ENCODE data around the gene CEACAM19. TPM values are rescaled to one million over a fixed set of nuclear protein-coding genes. Genes with fewer than 3 reads are reported as not detected.

The CEACAM19 gene
- total and polyA plus RNA-seq, 2 of the 13 experiments (the other 11 are each of a cell fraction or from before 2014, with no cell fraction given), result 1.3 to 4.0 TPM

DNA sequence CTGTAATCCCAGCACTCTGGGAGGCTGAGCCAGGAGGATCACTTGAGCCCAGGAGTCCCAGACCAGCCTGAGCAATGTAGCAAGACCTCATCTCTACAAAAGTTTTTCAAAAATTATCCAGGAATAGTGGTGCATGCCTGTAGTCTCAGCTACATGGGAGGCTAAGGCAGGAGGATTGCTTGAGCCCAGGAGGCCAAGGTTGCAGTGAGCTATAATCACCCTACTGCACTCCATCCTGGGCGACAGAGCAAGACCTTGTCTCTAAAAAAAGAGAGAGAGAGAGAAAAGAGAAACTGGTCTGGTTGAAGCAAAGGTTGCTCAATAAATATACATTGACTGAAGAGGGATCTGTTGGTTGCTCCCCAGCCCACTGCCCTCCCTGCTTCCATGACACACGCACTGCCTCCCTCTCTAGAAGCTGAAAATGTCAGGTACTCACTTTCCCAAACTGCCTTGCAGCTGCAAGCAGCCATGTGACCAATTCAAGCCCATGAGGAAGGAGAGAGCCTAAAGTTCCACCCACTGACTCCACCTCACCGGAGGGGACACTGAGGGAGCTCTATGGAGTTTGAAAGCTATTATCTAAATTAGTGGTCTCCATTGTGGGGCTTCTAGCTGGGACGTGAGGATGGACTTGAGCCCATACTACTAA lies 41.7 kb downstream of the CEACAM19 start:
- Histone ChIP-seq H3K36me3 (replicated peaks in 1 of 2; ENCODE audit: control insufficient read depth in 1 of 2, insufficient read depth in 2 of 2, low read length in 2 of 2) (peaks cover 7 to 13% of the 10 kb centered on the region in 2 experiments), H3K9me3 (ENCODE audit: low read length) (peaks cover 13% of the 10 kb centered on the region), H2AFZ (ENCODE audit: low read length) (no peak overlapping the region), H3K4me3 (replicated peaks in 1 of 3; ENCODE audit: insufficient read depth in 1 of 3, low read depth in 2 of 3, low read length in 3 of 3) (no peak overlapping the region), H3K9ac (ENCODE audit: insufficient read depth, low read depth, low read length) (no peak overlapping the region), H3K79me2 (ENCODE audit: insufficient read depth, low read length) (peaks cover 17% of the 10 kb centered on the region), H3K4me2 (ENCODE audit: low read depth, low read length) (no peak overlapping the region), H3K27ac (ENCODE audit: extremely low read length, insufficient read depth, low read length) (no peak overlapping the region), H3K27me3 (ENCODE audit: control insufficient read depth in 1 of 2, insufficient read depth in 2 of 2, low read length in 2 of 2) (no peaks in the 10 kb centered on the region), H4K20me1 (ENCODE audit: insufficient read depth, low read length) (no peaks in the 10 kb centered on the region; the same call in 1 of the 2 replicates), H3K4me1 (ENCODE audit: insufficient read depth, low read length) (peaks cover 37% of the 10 kb centered on the region)
- in situ Hi-C loops (cut with HindIII; ENCODE audit: extremely low pct_ligation_motif_present, low pct_unique_long_range_greater_than_20kb), result no loop called here
- no TSS peak for BruUV-seq (replicated peaks)
- FAIRE-seq, result peak; percentile 87
- DNase-seq (ENCODE audit: low spot score), result peak; percentile 65
- CTCF ChIA-PET (ENCODE audit: low intra/inter-chr PET ratio, low total read pairs), result no interaction called here
- POLR2A ChIA-PET, result interaction anchor here (0.6 to 2.3 kb wide), 6 partner anchors 9 to 20 kb away, joined by 3 to 16 read pairs (median 4); no protein-coding TSS in a partner anchor
- ATAC-seq, result peak; percentile 80
- intact Hi-C loops (cut with micrococcal nuclease; ENCODE audit: unreplicated experiment), result loop anchor here (1.0 kb wide), 1 partner anchor 18 kb away; no protein-coding TSS in a partner anchor
- 80% methylated on average over 3 of the region's 4 CpGs for WGBS (ENCODE audit: low lambda C conversion rate)
- TF ChIP-seq BHLHE40 (IDR thresholded peaks at IDR 0.05; ENCODE audit: low read length) (no peak), MXD4 (CRISPR knock-in tag; IDR thresholded peaks at IDR 0.05) (no peak), USF2 (IDR thresholded peaks at IDR 0.05; ENCODE audit: low read depth, low read length) (peak; percentile 69), USF2 (CRISPR knock-in tag; IDR thresholded peaks at IDR 0.05; ENCODE audit: borderline replicate concordance) (peak; percentile 88; the same call in 1 of the 2 replicates), REPIN1 (CRISPR knock-in tag; IDR thresholded peaks at IDR 0.05; ENCODE audit: borderline replicate concordance, low read depth) (no peak), THAP11 (CRISPR knock-in tag; IDR thresholded peaks at IDR 0.05) (peak; percentile 93), AHR (CRISPR knock-in tag; IDR thresholded peaks at IDR 0.05) (no peak), ZNF207 (IDR thresholded peaks at IDR 0.05; ENCODE audit: borderline replicate concordance) (no peak), ZNF143 (CRISPR knock-in tag; IDR thresholded peaks at IDR 0.05) (peak; percentile 86), NFYC (CRISPR knock-in tag; IDR thresholded peaks at IDR 0.05) (peak; percentile 64), ZNF770 (CRISPR knock-in tag; IDR thresholded peaks at IDR 0.05) (peak; percentile 98), ZBTB26 (CRISPR knock-in tag; IDR thresholded peaks at IDR 0.05; ENCODE audit: borderline replicate concordance) (no peak), CEBPG (CRISPR knock-in tag; IDR thresholded peaks at IDR 0.05) (peak; percentile 22; the same call in 1 of the 2 replicates), SOX5 (CRISPR knock-in tag; IDR thresholded peaks at IDR 0.05; ENCODE audit: borderline replicate concordance) (no peak), MXD1 (CRISPR knock-in tag; IDR thresholded peaks at IDR 0.05) (no peak), PHF8 (CRISPR knock-in tag; IDR thresholded peaks at IDR 0.05) (no peak), ZMYM3 (CRISPR knock-in tag; IDR thresholded peaks at IDR 0.05) (peak; percentile 54; the same call in 1 of the 2 replicates), RBFOX2 (IDR thresholded peaks at IDR 0.05; ENCODE audit: low read depth, low read length) (peak; percentile 43; the same call in 1 of the 2 replicates), CEBPB (IDR thresholded peaks at IDR 0.05; ENCODE audit: borderline replicate concordance, low read depth, low read length) (peak; percentile 28; the same call in 1 of the 2 replicates), HCFC1 (IDR thresholded peaks at IDR 0.05; ENCODE audit: low read depth, low read length) (peak; percentile 50; the same call in 1 of the 2 replicates), NFYB (CRISPR knock-in tag; IDR thresholded peaks at IDR 0.05) (peak; percentile 65)
